ENCODE measurements around the gene FNDC5.

FNDC5 gene

GRCh38 chr1:32878183-32878582 is 7.5 kb upstream of the FNDC5 start:
- TF ChIP-seq CTCF (IDR thresholded peaks at IDR 0.05; ENCODE audit: borderline replicate concordance, control extremely low read depth, extremely low read depth, insufficient read depth, missing control alignments) = no peak
- in situ Hi-C loops (cut with MboI; ENCODE audit: low sequenced_read_pairs, unreplicated experiment) = no loop called here
- peak; percentile 28 for DNase-seq (ENCODE audit: low spot score)

GRCh38 chr1:32877211-32878110 is 6.7 kb upstream of the FNDC5 start:
- TF ChIP-seq CTCF (IDR thresholded peaks at IDR 0.05; ENCODE audit: borderline replicate concordance, control extremely low read depth, extremely low read depth, insufficient read depth, missing control alignments) = no peak
- peak; percentile 17 for DNase-seq (ENCODE audit: low spot score)
- in situ Hi-C loops (cut with MboI; ENCODE audit: low sequenced_read_pairs, unreplicated experiment) = no loop called here

GRCh38 chr1:32876341-32877210 is 5.9 kb upstream of the FNDC5 start:
- in situ Hi-C loops (cut with MboI; ENCODE audit: low sequenced_read_pairs, unreplicated experiment) = no loop called here
- TF ChIP-seq CTCF (IDR thresholded peaks at IDR 0.05; ENCODE audit: borderline replicate concordance, control extremely low read depth, extremely low read depth, insufficient read depth, missing control alignments) = peak; percentile 90
- DNase-seq (ENCODE audit: low spot score) = peak; percentile 86

- TF ChIP-seq CTCF (IDR thresholded peaks at IDR 0.05; ENCODE audit: borderline replicate concordance, control extremely low read depth, extremely low read depth, insufficient read depth, missing control alignments) = no peak
- peak; percentile 54 for DNase-seq (ENCODE audit: low spot score)
- in situ Hi-C loops (cut with MboI; ENCODE audit: low sequenced_read_pairs, unreplicated experiment) = no loop called here
Measured at GRCh38 chr1:32874860-32875752, 4.4 kb upstream of the FNDC5 start.

- no peak for TF ChIP-seq CTCF (IDR thresholded peaks at IDR 0.05; ENCODE audit: borderline replicate concordance, control extremely low read depth, extremely low read depth, insufficient read depth, missing control alignments)
- no peak for DNase-seq (ENCODE audit: low spot score)
- in situ Hi-C loops (cut with MboI; ENCODE audit: low sequenced_read_pairs, unreplicated experiment) = no loop called here
Measured at GRCh38 chr1:32873484-32873883, 2.8 kb upstream of the FNDC5 start.

- TF ChIP-seq CTCF (IDR thresholded peaks at IDR 0.05; ENCODE audit: borderline replicate concordance, control extremely low read depth, extremely low read depth, insufficient read depth, missing control alignments) = no peak
- peak; percentile 28 for DNase-seq (ENCODE audit: low spot score)
- in situ Hi-C loops (cut with MboI; ENCODE audit: low sequenced_read_pairs, unreplicated experiment) = no loop called here
Measured at GRCh38 chr1:32872192-32872460, 1.4 kb upstream of the FNDC5 start.

Measured in GM13976 (cell line).